IPS DF 6.9 (cell line): Measurements from ENCODE around the gene MRPS17.
"Not testable (repeated sequence)": the region's sequence is repeated elsewhere in the genome, so short reads cannot be mapped to it uniquely, and the experiment has no call there.

Source experiments
- DNase-seq: peaks from one replicate; pipeline ENCODE4 v3.0.0-alpha.2; 2013; ENCODE audit warnings: low read depth, low spot score
- H3K27ac ChIP-seq: one replicate; pipeline ENCODE4 v1.5.1; 2013; ENCODE audit warnings: low read length, control low read depth
- H3K27me3 ChIP-seq: 2 replicates; pipeline ENCODE4 v1.6.1; 2013; ENCODE audit warnings: mild to moderate bottlenecking, low read length; ENCODE audit not compliant: control insufficient read depth, insufficient read depth
- H3K36me3 ChIP-seq: 2 replicates; pipeline ENCODE4 v1.6.1; 2013; ENCODE audit warnings: low read length; ENCODE audit not compliant: control insufficient read depth, insufficient read depth
- H3K4me1 ChIP-seq: 2 replicates; pipeline ENCODE4 v1.6.1; 2013; ENCODE audit warnings: low read length; ENCODE audit not compliant: control insufficient read depth, insufficient read depth
- H3K4me3 ChIP-seq: 2 replicates; pipeline ENCODE4 v1.5.1; 2013; ENCODE audit warnings: mild to moderate bottlenecking, low read length
- H3K9me3 ChIP-seq: 2 replicates; pipeline ENCODE4 v1.6.1; 2013; ENCODE audit warnings: low read length, inconsistent platforms; ENCODE audit not compliant: control insufficient read depth, insufficient read depth
- WGBS: extraction: QIAGEN DNeasy Blood & Tissue Kit; methylation state at CpG from one replicate; pipeline ENCODE4 v1.1.7; 2013; ENCODE audit warnings: mixed read lengths, missing lambda C conversion rate; ENCODE audit not compliant: insufficient read length, insufficient coverage; 5-methylcytosine and 5-hydroxymethylcytosine counted together

Gene MRPS17

GRCh38 chr7:55951637-55952351 is at the start of gene MRPS17:
Gene MRPS17 (plus strand): TSS chr7:55951877. CDS start chr7:55953196, 1,319 bp downstream.
- Histone ChIP-seq H3K9me3 (no peaks in the 10 kb centered on the region), H3K4me3 (peak within 1 kb of the TSS; percentile 94), H3K27me3 (no peaks in the 10 kb centered on the region), H3K27ac (no peak within 1 kb of the TSS), H3K36me3 (peaks cover 4% of the 10 kb centered on the region), H3K4me1 (no peaks in the 10 kb centered on the region)
- no CpG with 5 or more reads among the region's 53 CpGs for WGBS
- peak; percentile 84 for DNase-seq

GRCh38 chr7:55903985-55904759 is 47.5 kb upstream of the MRPS17 start:
- DNase-seq, result no peak
- no CpG with 5 or more reads among the region's 8 CpGs for whole genome bisulfite sequencing
- no peaks in the 10 kb centered on the region for H3K4me1 ChIP-seq
- H3K4me3 ChIP-seq, result no peak overlapping the region
- H3K27me3 ChIP-seq, result no peaks in the 10 kb centered on the region
- H3K27ac ChIP-seq, result no peak overlapping the region
- H3K36me3 ChIP-seq, result no peaks in the 10 kb centered on the region
- H3K9me3 ChIP-seq, result no peaks in the 10 kb centered on the region

- no peaks in the 10 kb centered on the region for H3K36me3 ChIP-seq
- H3K9me3 ChIP-seq, result no peaks in the 10 kb centered on the region
- no peak overlapping the region for H3K4me3 ChIP-seq
- no peak for DNase-seq
- no CpG with 5 or more reads among the region's 3 CpGs for WGBS
- no peaks in the 10 kb centered on the region for H3K4me1 ChIP-seq
- H3K27ac ChIP-seq, result no peak overlapping the region
- H3K27me3 ChIP-seq, result no peaks in the 10 kb centered on the region
Measured at GRCh38 chr7:55912748-55913158, 38.9 kb upstream of the MRPS17 start.

- no peak for DNase-seq
- no peaks in the 10 kb centered on the region for H3K27me3 ChIP-seq
- H3K9me3 ChIP-seq, result no peaks in the 10 kb centered on the region
- H3K27ac ChIP-seq, result no peak overlapping the region
- H3K4me1 ChIP-seq, result no peaks in the 10 kb centered on the region
- no CpG with 5 or more reads among the region's 1 CpG for WGBS
- no peaks in the 10 kb centered on the region for H3K36me3 ChIP-seq
- H3K4me3 ChIP-seq, result no peak overlapping the region
Measured at GRCh38 chr7:55917771-55918170, 33.9 kb upstream of the MRPS17 start.

GRCh38 chr7:55928006-55928767 is 23.5 kb upstream of the MRPS17 start:
- Histone ChIP-seq H3K4me3 (no peak overlapping the region), H3K4me1 (no peaks in the 10 kb centered on the region), H3K36me3 (no peaks in the 10 kb centered on the region), H3K9me3 (peaks cover 2% of the 10 kb centered on the region; the same call in 1 of the 2 replicates), H3K27me3 (no peaks in the 10 kb centered on the region), H3K27ac (no peak overlapping the region)
- no CpG with 5 or more reads among the region's 5 CpGs for WGBS
- DNase-seq, result no peak

- DNase-seq, result no peak
- Histone ChIP-seq H3K27me3 (no peaks in the 10 kb centered on the region), H3K4me3 (no peak overlapping the region), H3K9me3 (peaks cover 2% of the 10 kb centered on the region; the same call in 1 of the 2 replicates), H3K4me1 (no peaks in the 10 kb centered on the region), H3K36me3 (no peaks in the 10 kb centered on the region), H3K27ac (no peak overlapping the region)
- no CpG with 5 or more reads among the region's 5 CpGs for WGBS
Measured at GRCh38 chr7:55931421-55932151, 20.1 kb upstream of the MRPS17 start.

GRCh38 chr7:55939514-55940123 is 12.1 kb upstream of the MRPS17 start:
- Histone ChIP-seq H3K36me3 (no peaks in the 10 kb centered on the region), H3K4me3 (no peak overlapping the region), H3K4me1 (no peaks in the 10 kb centered on the region), H3K27me3 (no peaks in the 10 kb centered on the region), H3K27ac (no peak overlapping the region), H3K9me3 (peaks cover 2% of the 10 kb centered on the region; the same call in 1 of the 2 replicates)
- no peak for DNase-seq
- no CpG with 5 or more reads among the region's 7 CpGs for WGBS

- Histone ChIP-seq H3K4me3 (no peak overlapping the region), H3K27ac (no peak overlapping the region), H3K36me3 (no peaks in the 10 kb centered on the region), H3K9me3 (no peaks in the 10 kb centered on the region), H3K4me1 (no peaks in the 10 kb centered on the region), H3K27me3 (no peaks in the 10 kb centered on the region)
- no peak for DNase-seq
- WGBS, result no CpG with 5 or more reads among the region's 5 CpGs
Measured at GRCh38 chr7:55946545-55946944, 5.1 kb upstream of the MRPS17 start.

- not testable (repeated sequence) for H3K27me3 ChIP-seq, DNase-seq, H3K4me1 ChIP-seq, H3K27ac ChIP-seq, H3K9me3 ChIP-seq, H3K36me3 ChIP-seq
- no CpG with 5 or more reads among the region's 19 CpGs for WGBS
- peak overlapping the region; percentile 94 for H3K4me3 ChIP-seq
Measured at GRCh38 chr7:55952352-55952671, 635 bp downstream of the MRPS17 start.
